ENCODE results near the gene AJAP1.

DNA sequence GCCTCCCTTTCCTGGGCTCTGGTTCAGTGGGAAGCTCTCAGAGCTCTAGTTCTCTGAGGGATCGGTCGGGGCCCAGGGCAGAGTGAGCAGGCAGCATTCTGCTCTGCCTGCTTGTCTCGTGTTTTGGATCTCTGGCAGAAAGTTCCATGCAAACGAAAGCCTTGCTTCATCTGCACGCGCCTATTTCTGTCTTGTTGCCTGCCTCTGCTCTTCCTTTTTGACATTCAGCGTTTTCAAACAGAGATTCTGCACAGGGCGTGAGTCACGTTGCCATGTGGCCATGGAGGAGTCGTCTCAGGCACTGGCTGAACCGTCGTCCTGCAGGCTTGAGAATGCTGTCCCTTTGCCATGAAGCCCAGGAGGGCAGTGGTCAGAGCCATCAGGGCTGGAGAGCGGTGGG, 20.3 kb downstream of the AJAP1 start:
- TF ChIP-seq CTCF (conservative IDR thresholded peaks at IDR 0.05): no peak
- no peak for TF ChIP-seq ZFX (IDR thresholded peaks at IDR 0.05)
